Measurements from ENCODE around the gene AK8.

GRCh38 chr9:132708769-132709430, 169.2 kb downstream of the AK8 start:
- no peak for TF ChIP-seq CTCF (IDR thresholded peaks at IDR 0.05)
- no peak for TF ChIP-seq EP300 (IDR thresholded peaks at IDR 0.05)
